GM21381 (cell line): ENCODE results near the gene RBFA.

Experiments
- ATAC-seq: cut with Tn5 transposase; IDR thresholded peaks from one replicate; pipeline ENCODE4 v1.9.1; 2021; ENCODE audit warnings: mild to moderate bottlenecking, moderate library complexity; ENCODE audit not compliant: unreplicated experiment

RBFA gene

DNA sequence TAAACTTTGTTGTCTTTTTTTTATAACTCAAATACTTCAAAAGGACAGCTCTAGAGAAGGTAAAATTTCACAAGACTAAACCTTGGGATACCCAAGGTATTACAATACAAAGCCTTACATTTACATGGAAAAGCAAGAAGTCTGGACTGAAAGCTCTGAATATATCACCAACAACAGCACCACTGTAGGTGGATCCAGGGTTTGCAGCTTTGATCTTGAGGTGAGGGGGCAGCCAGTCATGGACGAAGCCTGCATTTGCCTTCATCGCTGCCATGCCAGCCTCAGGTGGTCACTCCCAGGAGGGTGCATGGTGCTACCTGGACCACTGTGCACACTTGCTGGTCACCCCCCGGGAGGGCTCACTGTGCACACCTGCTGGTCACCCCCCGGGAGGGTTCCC is 36.6 kb downstream of the RBFA start:
- no peak for ATAC-seq

DNA sequence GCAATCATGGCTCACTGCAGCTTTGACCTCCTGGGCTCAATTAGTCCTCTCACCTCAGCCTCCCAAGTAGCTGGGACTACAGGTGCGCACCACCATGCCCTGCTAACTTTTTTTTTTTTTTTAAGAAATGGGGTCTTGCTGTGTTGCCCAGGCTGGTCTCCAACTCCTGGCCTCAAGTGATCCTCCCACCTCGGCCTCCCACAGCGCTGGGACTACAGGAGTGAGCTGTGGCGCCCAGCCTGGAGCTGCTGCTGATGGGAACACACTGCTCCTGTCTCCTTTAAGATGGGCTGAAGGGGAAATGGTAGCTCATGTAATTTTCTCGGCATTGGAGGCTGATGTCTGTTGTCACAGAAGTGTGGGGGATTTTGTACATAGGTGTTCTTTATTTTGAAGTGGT is 39.9 kb downstream of the RBFA start:
- ATAC-seq: no peak

DNA sequence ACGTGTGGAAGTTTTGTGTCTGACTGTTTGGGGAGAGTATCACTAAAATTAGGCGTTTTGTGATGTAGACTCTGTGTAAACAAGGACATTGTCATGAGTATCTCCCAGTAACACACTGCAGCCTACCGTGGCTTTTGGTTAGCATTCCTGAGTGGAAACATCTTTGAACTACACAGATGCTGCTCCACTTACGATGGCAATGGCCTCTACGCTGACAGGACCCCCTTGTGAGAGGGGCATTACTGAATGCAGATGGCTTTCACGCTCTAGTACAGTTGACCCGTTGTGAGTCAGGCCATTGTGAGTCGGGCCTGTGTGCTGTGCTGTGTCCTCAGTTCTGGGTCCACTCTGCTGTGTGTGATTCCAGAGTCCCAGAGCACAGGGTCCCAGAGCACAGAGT is 40.5 kb downstream of the RBFA start:
- ATAC-seq: no peak

DNA sequence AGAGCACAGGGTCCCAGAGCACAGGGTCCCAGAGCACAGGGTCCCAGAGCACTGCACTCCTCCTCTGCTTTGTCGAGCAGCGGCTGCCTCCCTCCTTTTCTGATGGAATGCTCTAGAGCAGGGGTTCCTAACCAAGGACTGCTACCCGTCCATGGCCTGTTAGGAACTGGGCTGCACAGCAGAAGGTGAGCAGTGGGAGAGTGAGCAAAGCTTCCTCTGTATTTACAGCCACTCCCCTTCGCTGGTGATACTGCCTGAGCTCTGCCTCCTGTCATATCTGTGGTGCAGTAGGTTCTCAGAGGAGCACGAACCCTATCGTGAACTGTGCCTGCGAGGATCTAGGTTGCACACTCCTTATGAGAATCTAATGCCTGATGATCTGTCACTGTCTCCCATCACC is 41.7 kb downstream of the RBFA start:
- no peak for ATAC-seq

DNA sequence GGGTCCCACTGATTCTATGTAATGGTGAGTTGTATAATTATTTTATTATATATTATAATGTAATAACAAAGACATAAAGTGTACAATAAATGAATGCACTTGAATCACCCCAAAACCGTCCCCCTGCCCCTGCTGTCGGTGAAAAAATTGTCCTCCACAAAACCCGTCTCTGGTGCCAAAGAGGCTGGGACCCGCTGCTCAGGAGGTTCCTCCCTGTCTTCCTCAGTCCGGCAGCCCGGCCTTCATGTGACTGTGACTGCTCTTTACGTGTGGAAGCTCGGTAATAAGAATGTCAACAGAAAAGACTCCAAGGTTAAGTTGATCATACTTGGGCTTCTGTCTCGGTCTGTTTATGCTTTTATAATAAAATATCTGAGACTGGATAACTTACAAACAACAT is 42.1 kb downstream of the RBFA start:
- no peak for ATAC-seq

DNA sequence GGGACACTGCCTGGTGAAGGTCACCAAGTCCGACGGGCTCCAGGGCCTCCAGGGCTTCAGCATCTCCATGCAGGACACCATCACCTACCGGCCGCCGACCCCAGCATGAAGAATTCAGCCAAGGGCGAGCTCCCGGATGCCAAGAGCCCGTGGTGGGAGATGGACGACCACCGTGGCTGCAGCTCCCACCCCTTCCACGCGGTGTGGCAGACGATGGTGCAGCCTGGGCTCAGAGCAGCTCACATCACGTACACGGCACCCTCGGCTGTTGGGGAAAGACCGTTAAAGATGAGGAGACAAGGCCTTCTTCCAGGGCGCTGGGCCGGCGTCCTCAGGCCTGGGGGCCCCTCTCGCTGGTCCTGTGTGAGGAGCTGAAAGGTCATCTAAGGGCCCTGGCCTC is 43.6 kb downstream of the RBFA start:
- ATAC-seq: no peak
